Activated CD4-positive, alpha-beta T cell treated with anti-CD3 and anti-CD28 coated beads, Interleukin-2, amount 50 U/mL, for 48 hours (primary cell): ENCODE measurements around the gene PROM2.
"Not testable (repeated sequence)": the region's sequence is repeated elsewhere in the genome, so short reads cannot be mapped to it uniquely, and the experiment has no call there.

Experiments
- DNase-seq, 2 experiments: peaks; one replicate each; pipeline ENCODE4 v3.0.0-alpha.2; 2020

The PROM2 gene

DNA sequence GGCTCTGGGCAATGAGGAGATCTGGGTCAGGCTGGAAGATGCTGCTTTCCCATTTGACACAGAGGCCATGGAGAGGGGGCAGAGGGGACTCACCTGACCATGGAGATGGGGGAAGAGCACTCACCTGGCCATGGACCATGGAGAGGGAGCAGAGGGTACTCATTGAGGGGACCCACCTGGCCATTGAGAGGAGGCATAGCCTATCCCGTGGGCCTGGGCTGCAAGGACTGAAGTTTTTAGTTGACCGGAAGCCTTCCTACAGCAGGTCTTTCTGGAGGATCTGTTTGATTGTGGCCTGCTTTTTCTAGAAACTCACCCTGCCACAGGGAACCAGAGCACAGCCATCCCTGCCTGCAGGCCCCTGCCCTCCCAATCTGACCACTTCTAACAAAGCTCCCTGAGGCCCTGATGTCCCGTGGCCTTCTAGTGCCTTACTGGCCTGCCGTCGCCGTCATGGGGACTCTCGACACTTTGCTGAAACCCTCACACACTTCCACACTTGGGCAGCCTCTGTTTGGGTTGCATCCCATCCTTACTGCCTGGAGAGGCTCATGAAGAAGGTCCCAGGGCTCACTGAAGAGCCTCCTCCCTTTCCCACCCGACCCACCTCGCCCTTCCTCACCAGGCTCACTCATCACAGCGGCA, 5.1 kb upstream of the PROM2 start:
- no peak for DNase-seq

DNA sequence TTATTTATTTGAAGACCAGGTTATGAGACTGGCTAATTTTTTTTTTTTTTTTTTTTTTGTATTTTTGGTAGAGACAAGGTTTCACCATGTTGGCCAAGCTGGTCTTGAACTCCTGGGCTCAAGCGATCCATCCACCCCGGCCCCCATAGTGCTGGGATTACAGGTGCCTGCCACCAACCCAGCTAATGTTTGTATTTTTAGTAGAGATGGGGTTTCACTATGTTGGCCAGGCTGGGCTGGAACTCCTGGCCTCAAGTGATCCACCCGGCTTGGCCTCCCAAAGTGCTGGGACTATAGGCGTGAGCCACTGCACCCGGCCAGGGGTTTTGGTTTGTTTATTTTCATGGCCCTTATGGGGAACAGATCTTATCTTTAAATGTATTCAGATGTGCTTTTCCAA, 4.5 kb upstream of the PROM2 start:
- not testable (repeated sequence) for DNase-seq

- no peak for DNase-seq
Measured at GRCh38 chr2:95270541-95271081, 3.6 kb upstream of the PROM2 start.

- no peak for DNase-seq
Measured at GRCh38 chr2:95271381-95271971, 2.8 kb upstream of the PROM2 start.

DNA sequence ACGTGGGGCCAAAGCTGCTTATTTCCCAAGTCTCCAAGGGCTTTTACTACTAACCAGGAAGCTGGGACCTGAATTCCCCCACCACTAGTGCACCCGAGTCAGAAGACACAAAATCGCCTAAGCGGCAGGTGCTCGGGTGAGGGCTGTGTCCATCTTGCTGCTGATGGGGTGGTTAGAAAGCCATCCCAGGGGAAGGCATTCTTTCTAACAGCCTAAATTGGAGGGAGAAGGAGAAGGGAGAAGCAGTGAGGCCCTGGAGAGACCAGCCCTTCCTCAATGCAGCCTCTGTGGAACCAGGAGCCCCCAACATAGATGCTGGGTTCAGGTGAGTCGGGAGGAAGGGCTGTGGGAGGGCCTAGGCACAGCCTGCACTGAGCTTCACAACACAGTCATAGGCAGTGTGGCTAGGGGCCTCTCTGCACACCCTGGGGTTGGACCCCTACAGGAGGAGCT, 1.9 kb upstream of the PROM2 start:
- DNase-seq: no peak

DNA sequence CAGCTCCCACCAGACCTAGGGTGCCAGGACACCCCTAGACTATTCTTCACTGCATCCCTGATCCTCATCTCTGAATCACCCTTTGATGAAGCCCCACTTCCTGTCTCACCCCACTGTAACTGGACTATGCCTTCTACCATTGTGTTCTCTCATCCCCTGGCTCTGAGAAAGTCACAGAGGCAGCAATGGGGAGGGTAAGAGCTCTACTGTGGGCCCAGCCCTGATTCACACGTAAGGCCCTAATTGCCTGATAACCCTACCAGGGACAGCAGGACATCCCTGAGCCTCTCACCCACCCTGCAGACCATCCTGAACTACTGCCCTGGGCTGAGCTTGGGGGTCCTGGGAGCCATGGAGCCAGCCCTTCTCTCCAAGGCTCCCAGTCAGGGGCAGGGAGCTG, 1.5 kb upstream of the PROM2 start:
- DNase-seq: no peak

DNA sequence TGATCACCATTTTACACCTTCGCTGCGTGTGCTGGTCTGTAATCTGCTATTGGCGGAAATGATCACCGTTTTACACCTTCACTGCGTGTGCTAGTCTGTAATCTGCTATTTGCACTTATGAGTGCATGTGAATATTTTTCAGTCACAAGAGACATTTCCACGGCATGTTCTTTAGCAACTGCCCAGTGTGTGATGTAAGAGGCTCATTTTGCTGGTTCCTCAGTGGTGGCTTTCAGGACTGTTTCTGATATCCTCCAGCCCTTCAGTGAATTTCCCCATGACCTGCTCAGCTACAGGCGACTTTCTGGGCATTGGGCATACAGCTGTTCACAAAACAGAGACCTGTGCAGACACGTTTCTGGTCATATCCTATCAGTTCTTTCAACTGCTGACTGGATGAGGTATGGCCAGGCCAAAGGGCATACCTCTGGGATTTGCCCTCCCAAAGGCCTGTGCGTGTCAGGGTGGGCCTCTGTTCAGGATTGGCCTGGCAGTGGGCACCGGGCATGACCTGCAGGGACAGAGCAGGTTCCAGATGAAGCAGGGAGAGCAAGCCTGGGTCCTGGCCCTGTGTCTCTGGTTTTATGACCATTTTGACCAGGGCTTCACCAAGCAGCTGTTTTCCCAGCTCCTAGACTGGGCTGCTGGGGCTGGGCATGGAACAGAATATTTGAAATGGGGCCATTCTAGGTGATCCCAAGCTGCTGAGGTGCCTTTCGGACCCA, 521 bp upstream of the PROM2 start:
- no peak for DNase-seq

DNA sequence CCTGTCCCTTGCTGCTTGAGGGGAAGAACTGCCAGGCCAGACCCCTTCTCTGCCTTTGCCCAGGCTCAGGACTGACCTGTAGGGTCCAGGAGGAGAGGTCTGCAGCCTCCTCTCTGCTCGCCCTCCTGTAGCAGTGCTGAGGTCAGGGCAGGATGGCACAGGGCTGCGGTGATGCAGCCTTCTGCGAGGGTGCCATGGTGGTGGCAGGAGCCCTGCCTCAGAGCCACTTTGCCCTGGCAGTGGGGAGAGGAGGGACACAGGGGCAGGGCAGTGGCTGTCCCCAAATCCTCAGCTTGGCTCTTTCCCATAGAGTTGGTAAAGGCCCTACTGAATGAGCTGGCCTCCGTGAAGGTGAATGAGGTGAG, 884 bp downstream of the PROM2 start:
- no peak for DNase-seq

- DNase-seq: no peak
Measured at GRCh38 chr2:95275601-95276243, 1.5 kb downstream of the PROM2 start.

- DNase-seq: no peak
Measured at GRCh38 chr2:95276244-95276887, 2.1 kb downstream of the PROM2 start.

- DNase-seq: no peak
Measured at GRCh38 chr2:95276888-95277245, 2.6 kb downstream of the PROM2 start.

GRCh38 chr2:95277246-95277906, 3.1 kb downstream of the PROM2 start:
- DNase-seq: no peak

DNA sequence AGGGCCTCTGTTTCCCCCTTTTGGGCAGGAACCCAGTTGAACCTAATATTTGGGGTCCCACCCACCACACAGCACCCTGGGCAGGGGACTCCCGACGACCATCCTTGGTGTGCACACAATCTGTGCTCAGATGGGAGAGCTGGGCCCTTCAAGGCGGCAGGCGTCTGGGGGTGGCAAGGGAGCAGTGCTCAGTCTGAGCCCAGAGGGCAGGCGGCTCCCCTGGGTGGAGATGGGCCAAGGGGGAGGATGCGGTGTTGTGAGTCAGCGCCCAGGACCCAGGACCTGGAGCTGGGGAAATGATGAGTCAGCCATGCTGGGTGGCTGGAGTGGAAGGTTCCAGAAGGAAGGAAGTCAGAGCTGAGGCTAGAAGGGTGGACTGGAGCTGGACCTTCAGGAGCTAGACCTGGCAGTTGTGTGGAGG, 3.8 kb downstream of the PROM2 start:
- DNase-seq: no peak

DNA sequence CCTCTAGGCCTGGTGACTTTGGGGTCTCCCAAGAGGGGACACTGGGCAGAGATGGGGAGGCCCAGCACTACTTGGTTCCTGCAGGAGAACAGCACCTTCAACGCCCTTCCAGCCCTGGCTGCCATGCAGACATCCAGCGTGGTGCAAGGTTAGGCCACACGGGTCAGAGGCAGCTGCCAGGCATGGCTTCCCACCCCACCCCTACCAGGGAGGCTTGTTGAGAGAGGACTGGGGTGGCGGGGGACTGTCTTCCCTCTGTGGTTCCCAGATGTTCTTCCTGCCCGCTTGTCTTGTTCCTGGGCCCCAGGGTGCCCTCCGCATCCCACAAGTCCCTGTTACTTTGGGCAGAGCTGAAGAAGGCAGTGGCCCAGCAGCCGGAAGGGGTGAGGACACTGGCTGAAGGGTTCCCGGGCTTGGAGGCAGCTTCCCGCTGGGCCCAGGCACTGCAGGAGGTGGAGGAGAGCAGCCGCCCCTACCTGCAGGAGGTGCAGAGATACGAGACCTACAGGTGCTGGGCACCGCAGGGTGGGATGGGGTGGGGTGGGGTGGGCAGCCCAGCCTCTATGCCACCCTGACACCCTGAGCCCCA, 4.5 kb downstream of the PROM2 start:
- no peak for DNase-seq

DNA sequence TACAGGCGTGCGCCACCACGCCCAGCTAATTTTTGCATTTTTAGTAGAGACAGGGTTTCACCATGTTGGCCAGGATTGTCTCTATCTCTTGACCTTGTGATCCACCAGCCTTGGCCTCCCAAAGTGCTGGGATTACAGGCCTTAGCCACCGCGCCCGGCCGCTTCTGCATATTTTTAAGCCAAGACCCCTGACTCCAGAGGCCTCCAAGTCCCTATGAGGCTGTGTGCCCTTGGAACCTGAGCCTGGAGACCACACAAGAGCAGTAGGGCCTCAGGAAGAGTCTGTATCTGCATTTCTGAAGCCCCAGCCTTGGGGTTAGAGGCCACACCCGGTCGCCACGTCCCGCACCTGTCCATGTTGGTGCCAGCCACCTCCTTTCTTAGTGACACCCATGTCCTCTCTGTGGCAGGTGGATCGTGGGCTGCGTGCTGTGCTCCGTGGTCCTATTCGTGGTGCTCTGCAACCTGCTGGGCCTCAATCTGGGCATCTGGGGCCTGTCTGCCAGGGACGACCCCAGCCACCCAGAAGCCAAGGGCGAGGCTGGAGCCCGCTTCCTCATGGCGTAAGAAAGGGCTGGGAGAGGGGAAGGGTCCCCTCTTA, 5.3 kb downstream of the PROM2 start:
- no peak for DNase-seq

DNA sequence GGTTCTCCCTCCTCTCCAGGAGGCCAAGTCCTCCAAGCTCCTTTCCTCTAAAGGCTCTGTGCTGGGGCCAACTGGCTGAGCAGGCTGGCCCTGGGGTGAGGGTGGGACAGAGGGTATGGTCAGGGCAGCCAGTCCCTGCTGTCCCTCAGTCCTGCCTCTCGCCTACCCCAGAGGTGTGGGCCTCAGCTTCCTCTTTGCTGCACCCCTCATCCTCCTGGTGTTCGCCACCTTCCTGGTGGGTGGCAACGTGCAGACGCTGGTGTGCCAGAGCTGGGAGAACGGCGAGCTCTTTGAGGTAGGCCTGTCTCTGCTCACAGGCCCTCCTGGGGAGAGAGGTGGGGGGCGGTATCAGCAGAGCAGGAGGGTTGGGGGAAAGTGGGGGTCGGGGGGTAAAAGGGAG, 6.8 kb downstream of the PROM2 start:
- no peak for DNase-seq

- no peak for DNase-seq
Measured at GRCh38 chr2:95281786-95282185, 7.5 kb downstream of the PROM2 start.

DNA sequence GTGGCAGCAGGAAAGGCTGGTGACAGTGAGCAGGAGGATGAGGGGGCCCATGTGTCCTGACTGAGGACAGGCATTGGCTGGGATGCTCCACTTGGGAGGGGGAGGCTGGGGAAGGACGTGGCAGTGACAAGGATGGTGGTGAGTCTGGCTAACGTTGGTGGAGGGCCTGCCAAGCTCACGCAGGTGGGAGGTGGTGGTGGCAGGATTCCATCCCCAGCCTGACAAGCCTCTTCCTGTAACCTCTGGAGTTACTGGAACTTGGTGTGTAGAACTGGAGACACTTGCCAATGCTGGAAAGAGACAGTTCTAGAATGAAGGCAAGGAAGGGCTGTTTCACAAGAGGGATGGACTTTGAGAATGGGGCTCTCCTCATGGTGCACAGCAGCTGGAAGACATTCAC, 8.2 kb downstream of the PROM2 start:
- DNase-seq: no peak

GRCh38 chr2:95283562-95283961, 9.3 kb downstream of the PROM2 start:
- DNase-seq: no peak

- no peak for DNase-seq
Measured at GRCh38 chr2:95284886-95285541, 10.8 kb downstream of the PROM2 start.

- DNase-seq: no peak
Measured at GRCh38 chr2:95285542-95285932, 11.3 kb downstream of the PROM2 start.
